ENCODE measurements around the gene NR4A3. TPM values are rescaled to one million over a fixed set of nuclear protein-coding genes. Genes with fewer than 3 reads are reported as not detected.

The NR4A3 gene
- total RNA-seq, 1 experiment from 2014 or later: 0.24 TPM

GRCh38 chr9:99859243-99859980, 37.7 kb downstream of the NR4A3 start:
- H2BK20ac ChIP-seq (ENCODE audit: low read depth, low read length, poor library complexity, severe bottlenecking): no peak overlapping the region
- H3K56ac ChIP-seq (ENCODE audit: insufficient read length, low read depth, low read length): no peak overlapping the region
- no peaks in the 10 kb centered on the region; a peak in 1 of 7 replicates for H3K36me3 Mint-ChIP-seq (ENCODE audit: insufficient read depth in 1 of 3, low read depth in 3 of 3)
- H3K4me1 ChIP-seq (ENCODE audit: insufficient read depth, low read length): peaks cover 11% of the 10 kb centered on the region; the same call in 1 of the 2 replicates
- H2BK120ac ChIP-seq (ENCODE audit: low read depth, low read length, poor library complexity, severe bottlenecking): no peak overlapping the region
- WGBS (ENCODE audit: extremely low coverage, insufficient read length, low lambda C conversion rate): no CpG with 5 or more reads among the region's 5 CpGs
- no peak overlapping the region for H4K8ac ChIP-seq (replicated peaks; ENCODE audit: insufficient read length, low read depth, low read length)
- no peak overlapping the region for H2BK5ac ChIP-seq (ENCODE audit: insufficient read length, low read length)
- no peak overlapping the region for H3K4ac ChIP-seq (ENCODE audit: low read depth, low read length)
- H2AK5ac ChIP-seq (ENCODE audit: insufficient read length, low read length): no peak overlapping the region
- no peak overlapping the region for H3K27ac ChIP-seq (ENCODE audit: insufficient read length, low read depth, low read length)
- H3K27me3 ChIP-seq (ENCODE audit: insufficient read depth, low read length): no peaks in the 10 kb centered on the region
- no peaks in the 10 kb centered on the region for H3K79me1 ChIP-seq (ENCODE audit: insufficient read depth, low read depth, low read length, poor library complexity, severe bottlenecking)
- H3K27me3 Mint-ChIP-seq (ENCODE audit: low read depth): no peaks in the 10 kb centered on the region
- no peak overlapping the region for H4K5ac ChIP-seq (ENCODE audit: insufficient read length, low read depth, low read length)
- H3K9me3 Mint-ChIP-seq: peaks cover 0 to 2% of the 10 kb centered on the region in 2 experiments; a peak in 3 of 5 replicates
- no peaks in the 10 kb centered on the region for H3K79me2 ChIP-seq (ENCODE audit: insufficient read depth, low read length)
- H3K9ac ChIP-seq (ENCODE audit: extremely low read depth, insufficient read length, low read length): no peak overlapping the region
- no peak overlapping the region for H3K23ac ChIP-seq (ENCODE audit: insufficient read length, low read depth, low read length)
- no peak overlapping the region for H2AFZ ChIP-seq (ENCODE audit: low read length)
- H3K27ac Mint-ChIP-seq: peak overlapping the region in 2 of 3 experiments; percentile 55 to 75; a peak in 4 of 7 replicates
- no peak for TF ChIP-seq CTCF (conservative IDR thresholded peaks at IDR 0.05)
- peaks cover 12 to 33% of the 10 kb centered on the region in 2 experiments for H3K4me1 Mint-ChIP-seq
- H3T11ph ChIP-seq (ENCODE audit: low read length): no peak overlapping the region
- no peak overlapping the region for H3K18ac ChIP-seq (ENCODE audit: insufficient read length, low read depth, low read length)
- no peak for DNase-seq
- no peak overlapping the region for H3K4me3 Mint-ChIP-seq
- no peak overlapping the region for H2BK12ac ChIP-seq (ENCODE audit: insufficient read length, low read depth, low read length)
- H4K91ac ChIP-seq (ENCODE audit: insufficient read length, low read depth, low read length): no peak overlapping the region
- H2BK15ac ChIP-seq (ENCODE audit: low read depth, low read length): no peak overlapping the region
- no peaks in the 10 kb centered on the region for H3K9me3 ChIP-seq (ENCODE audit: control insufficient read depth, low read depth, low read length)
- H3K23me2 ChIP-seq (ENCODE audit: insufficient read length, low read depth, low read length, poor library complexity, severe bottlenecking): no peaks in the 10 kb centered on the region
- no peaks in the 10 kb centered on the region for H4K20me1 ChIP-seq (ENCODE audit: control insufficient read depth, insufficient read depth, insufficient read length)
- no peak overlapping the region for H3K4me2 ChIP-seq (ENCODE audit: insufficient read depth, insufficient read length, low read length)
- no peak overlapping the region for H3K14ac ChIP-seq (ENCODE audit: insufficient read depth, low read length)

All from H9 (cell line).